PFSK-1 (cell line): ENCODE results near the gene WNT3.

Experiments
- FOXP2 ChIP-seq: optimal IDR thresholded peaks from 2 replicates; pipeline ENCODE3; 2011; ENCODE audit warnings: borderline replicate concordance, control low read depth, inconsistent platforms; ENCODE audit not compliant: insufficient read depth; ENCODE audit errors: extremely low read length, extremely low read depth
- POLR2AphosphoS5 ChIP-seq: IDR thresholded peaks from 2 replicates; pipeline ENCODE4 v1.6.1; 2012; ENCODE audit warnings: low read depth, mild to moderate bottlenecking, control low read depth, low read length, moderate library complexity
- SIN3A ChIP-seq: IDR thresholded peaks from 2 replicates; pipeline ENCODE4 v1.6.1; 2012; ENCODE audit warnings: mild to moderate bottlenecking, low read length, moderate library complexity, borderline replicate concordance; ENCODE audit not compliant: insufficient read depth
- TAF1 ChIP-seq: IDR thresholded peaks from 2 replicates; pipeline ENCODE4 v1.6.1; 2012; ENCODE audit warnings: low read length, control low read depth, borderline replicate concordance; ENCODE audit not compliant: insufficient read depth
- TF ChIP-seq, protein P1 (sequence below), 2 experiments: IDR thresholded peaks; 2 replicates each; pipeline versions ENCODE4 v1.6.1 to v1.8.0; 2011 to 2012; ENCODE audit warnings: low read depth in 2 of 2, low read length in 2 of 2, control low read depth in 1 of 2, inconsistent platforms in 1 of 2, mild to moderate bottlenecking in 1 of 2, moderate library complexity in 1 of 2; ENCODE audit not compliant: insufficient read depth in 1 of 2

The WNT3 gene

DNA sequence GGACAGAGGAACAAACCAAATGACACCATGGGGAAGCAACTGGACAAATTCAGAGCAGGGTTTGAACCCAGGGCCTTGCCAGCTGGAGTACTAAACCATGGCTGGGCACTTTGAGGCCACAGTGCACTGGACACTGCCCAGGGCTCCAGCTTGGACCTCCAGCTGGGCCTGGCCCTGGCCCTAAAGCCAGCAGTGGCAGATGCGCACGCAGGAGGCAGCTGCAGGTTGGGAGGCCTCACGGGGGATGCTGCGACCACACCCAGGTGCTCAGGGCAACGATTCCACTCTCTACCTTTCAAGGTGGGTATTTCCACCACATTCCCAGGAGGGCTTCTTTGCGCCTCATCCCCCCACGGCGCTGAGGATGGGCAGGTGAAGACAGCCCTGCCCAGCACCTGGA, 28.9 kb downstream of the WNT3 start:
- TF ChIP-seq, protein P1, sequence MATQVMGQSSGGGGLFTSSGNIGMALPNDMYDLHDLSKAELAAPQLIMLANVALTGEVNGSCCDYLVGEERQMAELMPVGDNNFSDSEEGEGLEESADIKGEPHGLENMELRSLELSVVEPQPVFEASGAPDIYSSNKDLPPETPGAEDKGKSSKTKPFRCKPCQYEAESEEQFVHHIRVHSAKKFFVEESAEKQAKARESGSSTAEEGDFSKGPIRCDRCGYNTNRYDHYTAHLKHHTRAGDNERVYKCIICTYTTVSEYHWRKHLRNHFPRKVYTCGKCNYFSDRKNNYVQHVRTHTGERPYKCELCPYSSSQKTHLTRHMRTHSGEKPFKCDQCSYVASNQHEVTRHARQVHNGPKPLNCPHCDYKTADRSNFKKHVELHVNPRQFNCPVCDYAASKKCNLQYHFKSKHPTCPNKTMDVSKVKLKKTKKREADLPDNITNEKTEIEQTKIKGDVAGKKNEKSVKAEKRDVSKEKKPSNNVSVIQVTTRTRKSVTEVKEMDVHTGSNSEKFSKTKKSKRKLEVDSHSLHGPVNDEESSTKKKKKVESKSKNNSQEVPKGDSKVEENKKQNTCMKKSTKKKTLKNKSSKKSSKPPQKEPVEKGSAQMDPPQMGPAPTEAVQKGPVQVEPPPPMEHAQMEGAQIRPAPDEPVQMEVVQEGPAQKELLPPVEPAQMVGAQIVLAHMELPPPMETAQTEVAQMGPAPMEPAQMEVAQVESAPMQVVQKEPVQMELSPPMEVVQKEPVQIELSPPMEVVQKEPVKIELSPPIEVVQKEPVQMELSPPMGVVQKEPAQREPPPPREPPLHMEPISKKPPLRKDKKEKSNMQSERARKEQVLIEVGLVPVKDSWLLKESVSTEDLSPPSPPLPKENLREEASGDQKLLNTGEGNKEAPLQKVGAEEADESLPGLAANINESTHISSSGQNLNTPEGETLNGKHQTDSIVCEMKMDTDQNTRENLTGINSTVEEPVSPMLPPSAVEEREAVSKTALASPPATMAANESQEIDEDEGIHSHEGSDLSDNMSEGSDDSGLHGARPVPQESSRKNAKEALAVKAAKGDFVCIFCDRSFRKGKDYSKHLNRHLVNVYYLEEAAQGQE (IDR thresholded peaks at IDR 0.05; ENCODE audit: insufficient read depth in 1 of 2, low read depth in 2 of 2, low read length in 2 of 2) = no peak
- TF ChIP-seq FOXP2 = no peak
- TF ChIP-seq SIN3A = no peak
- no peak for TF ChIP-seq TAF1
- no peak for TF ChIP-seq POLR2AphosphoS5

DNA sequence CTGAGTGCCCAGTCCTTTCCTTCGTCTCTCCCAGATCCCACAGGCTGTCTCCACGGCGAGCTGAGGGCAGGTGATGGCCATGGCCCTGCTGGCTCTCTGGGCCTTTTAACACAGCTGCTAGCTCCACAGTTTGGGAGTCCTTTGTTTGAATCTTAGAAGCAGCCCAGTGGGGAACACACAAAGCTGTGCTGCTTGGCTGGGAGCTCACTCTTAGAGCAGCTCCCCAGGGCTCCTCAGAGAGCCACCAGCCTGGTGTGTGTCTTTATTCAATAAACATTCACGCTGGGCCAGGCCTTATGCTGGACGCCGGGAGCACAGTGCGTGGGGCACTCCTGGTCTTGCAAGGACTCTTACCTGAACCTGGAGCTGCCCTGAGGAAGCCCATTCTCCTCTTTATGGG, 29.7 kb downstream of the WNT3 start:
- no peak for TF ChIP-seq TAF1
- no peak for TF ChIP-seq FOXP2
- TF ChIP-seq POLR2AphosphoS5 = no peak
- TF ChIP-seq, protein P1 (IDR thresholded peaks at IDR 0.05; ENCODE audit: insufficient read depth in 1 of 2, low read depth in 2 of 2, low read length in 2 of 2) = no peak
- no peak for TF ChIP-seq SIN3A

DNA sequence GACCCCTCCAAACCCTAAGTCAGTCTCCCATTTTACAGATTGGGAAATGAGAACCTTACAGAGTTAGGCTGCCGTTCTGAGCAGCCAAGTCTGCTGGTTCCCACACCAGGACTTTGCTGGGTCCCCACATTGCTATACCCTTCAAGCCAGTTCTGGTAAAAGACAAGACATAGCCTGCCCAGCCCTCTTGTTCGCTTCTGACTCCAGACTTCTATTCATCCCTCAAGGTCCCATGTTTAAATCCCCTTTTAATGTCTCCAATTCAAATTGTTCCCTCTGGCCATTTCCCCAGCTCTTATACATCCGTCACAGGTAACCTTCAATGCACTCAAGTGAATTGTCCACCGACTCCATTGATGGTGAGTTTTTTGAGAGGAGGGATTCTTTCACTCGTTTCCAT, 30.2 kb downstream of the WNT3 start:
- TF ChIP-seq, protein P1 (IDR thresholded peaks at IDR 0.05; ENCODE audit: insufficient read depth in 1 of 2, low read depth in 2 of 2, low read length in 2 of 2) = no peak
- TF ChIP-seq SIN3A (no peak), TAF1 (no peak), FOXP2 (no peak), POLR2AphosphoS5 (no peak)

DNA sequence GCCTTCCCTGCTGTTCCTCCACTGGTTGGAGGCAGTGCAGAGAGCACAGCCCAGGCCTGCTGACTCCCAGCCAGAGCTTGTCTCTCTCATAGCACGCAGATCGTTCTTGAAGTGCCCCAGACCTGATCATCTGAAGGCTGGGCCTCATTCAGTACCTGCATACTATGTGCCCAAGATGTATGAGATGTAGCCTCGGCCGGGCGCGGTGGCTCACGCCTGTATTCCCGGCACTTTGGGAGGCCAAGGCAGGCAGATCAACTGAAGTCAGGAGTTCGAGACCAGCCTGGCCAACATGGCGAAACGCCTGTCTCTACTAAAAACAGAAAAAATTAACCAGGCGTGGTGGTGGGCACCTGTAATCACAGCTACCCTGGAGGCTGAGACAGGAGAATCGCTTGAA, 31.0 kb downstream of the WNT3 start:
- TF ChIP-seq, protein P1 (IDR thresholded peaks at IDR 0.05; ENCODE audit: insufficient read depth in 1 of 2, low read depth in 2 of 2, low read length in 2 of 2) = no peak
- TF ChIP-seq FOXP2 = no peak
- no peak for TF ChIP-seq TAF1
- no peak for TF ChIP-seq SIN3A
- no peak for TF ChIP-seq POLR2AphosphoS5

DNA sequence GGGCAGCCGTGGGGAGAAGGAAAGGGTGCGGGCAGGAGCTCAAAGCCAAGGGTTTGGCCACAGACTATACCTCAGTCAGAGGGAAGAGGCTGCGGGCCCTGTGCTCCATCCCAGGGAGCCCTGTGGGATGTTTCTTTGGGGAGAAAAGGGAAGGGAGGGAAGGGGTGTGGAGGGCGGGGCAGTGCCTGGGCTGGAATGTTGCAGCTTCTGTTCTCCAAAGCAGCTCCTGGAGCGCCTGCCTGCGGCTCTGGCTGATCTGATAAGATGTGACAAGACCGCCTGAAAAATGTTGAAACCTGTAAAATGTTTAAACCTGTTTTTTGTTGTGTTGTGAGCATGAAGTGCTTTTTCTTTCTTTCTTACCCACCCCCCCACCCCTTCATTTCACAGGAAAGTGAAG, 32.8 kb downstream of the WNT3 start:
- TF ChIP-seq POLR2AphosphoS5 (no peak), FOXP2 (no peak), TAF1 (no peak), SIN3A (no peak)
- TF ChIP-seq, protein P1 (IDR thresholded peaks at IDR 0.05; ENCODE audit: insufficient read depth in 1 of 2, low read depth in 2 of 2, low read length in 2 of 2) = no peak
